ENCODE results near the gene SPAAR. TPM values are rescaled to one million over a fixed set of nuclear protein-coding genes. Genes with fewer than 3 reads are reported as not detected.
"Not testable (repeated sequence)": the region's sequence is repeated elsewhere in the genome, so short reads cannot be mapped to it uniquely, and the experiment has no call there.

Gene SPAAR
- total RNA-seq, 6 experiments from 2014 or later = 0.19 to 0.34 (median 0.23) TPM; not detected in 1

DNA sequence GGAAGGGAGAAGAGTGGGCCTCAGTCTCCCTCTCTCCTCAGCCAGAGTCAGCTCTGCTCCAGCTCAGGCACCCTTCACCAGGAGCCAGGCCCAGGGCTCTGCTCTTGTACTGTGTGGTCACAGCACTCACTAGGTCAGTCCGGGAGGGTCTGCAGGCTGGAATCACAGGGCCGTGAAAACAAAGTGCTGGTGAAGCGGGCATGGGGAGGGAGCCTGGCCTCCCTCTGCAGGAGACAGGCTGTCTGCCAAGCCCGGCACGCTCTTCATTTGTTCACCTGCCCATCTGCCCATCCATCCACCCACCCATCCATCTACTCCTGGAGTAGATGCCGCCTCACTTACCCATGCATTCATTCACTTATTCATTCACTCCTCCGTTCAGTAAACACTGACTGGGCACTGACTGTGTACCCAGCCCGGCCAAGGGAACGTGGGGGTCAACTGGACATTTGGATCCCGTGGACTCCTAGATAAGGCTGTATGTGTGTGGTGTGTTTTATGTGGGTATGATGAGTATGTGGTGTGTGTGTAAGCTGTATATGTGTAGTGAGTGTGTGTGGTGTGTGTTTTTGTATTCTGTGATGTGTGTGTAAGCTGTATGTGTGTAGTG lies 3.6 kb downstream of the SPAAR start:
- peaks cover 2% of the 10 kb centered on the region for H3K27me3 Mint-ChIP-seq (ENCODE audit: insufficient read depth)
- H3K4me3 Mint-ChIP-seq = no peak overlapping the region
- peaks cover 31% of the 10 kb centered on the region for H3K4me1 Mint-ChIP-seq (ENCODE audit: low read depth)
- DNase-seq = no peak
- no peak overlapping the region for H3K27ac Mint-ChIP-seq
- H3K9me3 Mint-ChIP-seq = no peaks in the 10 kb centered on the region
- no peaks in the 10 kb centered on the region for H3K36me3 Mint-ChIP-seq (ENCODE audit: low read depth)
- TF ChIP-seq, protein P1, sequence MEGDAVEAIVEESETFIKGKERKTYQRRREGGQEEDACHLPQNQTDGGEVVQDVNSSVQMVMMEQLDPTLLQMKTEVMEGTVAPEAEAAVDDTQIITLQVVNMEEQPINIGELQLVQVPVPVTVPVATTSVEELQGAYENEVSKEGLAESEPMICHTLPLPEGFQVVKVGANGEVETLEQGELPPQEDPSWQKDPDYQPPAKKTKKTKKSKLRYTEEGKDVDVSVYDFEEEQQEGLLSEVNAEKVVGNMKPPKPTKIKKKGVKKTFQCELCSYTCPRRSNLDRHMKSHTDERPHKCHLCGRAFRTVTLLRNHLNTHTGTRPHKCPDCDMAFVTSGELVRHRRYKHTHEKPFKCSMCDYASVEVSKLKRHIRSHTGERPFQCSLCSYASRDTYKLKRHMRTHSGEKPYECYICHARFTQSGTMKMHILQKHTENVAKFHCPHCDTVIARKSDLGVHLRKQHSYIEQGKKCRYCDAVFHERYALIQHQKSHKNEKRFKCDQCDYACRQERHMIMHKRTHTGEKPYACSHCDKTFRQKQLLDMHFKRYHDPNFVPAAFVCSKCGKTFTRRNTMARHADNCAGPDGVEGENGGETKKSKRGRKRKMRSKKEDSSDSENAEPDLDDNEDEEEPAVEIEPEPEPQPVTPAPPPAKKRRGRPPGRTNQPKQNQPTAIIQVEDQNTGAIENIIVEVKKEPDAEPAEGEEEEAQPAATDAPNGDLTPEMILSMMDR (IDR thresholded peaks at IDR 0.05) = no peak

DNA sequence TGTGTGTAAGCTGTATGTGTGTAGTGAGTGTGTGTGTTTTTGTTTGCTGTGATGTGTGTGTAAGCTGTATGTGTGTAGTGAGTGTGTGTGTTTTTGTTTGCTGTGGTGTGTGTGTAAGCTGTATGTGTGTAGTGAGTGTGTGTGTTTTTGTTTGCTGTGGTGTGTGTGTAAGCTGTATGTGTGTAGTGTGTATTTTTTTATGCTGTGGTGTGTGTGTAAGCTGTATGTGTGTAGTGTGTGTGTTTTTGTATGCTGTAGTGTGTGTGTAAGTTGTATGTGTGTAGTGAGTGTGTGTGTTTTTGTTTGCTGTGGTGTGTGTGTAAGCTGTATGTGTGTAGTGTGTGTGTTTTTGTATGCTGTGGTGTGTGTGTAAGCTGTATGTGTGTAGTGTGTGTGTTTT lies 4.1 kb downstream of the SPAAR start:
- H3K4me1 Mint-ChIP-seq (ENCODE audit: low read depth) = peaks cover 26% of the 10 kb centered on the region
- H3K36me3 Mint-ChIP-seq (ENCODE audit: low read depth); H3K27ac Mint-ChIP-seq; DNase-seq; H3K27me3 Mint-ChIP-seq (ENCODE audit: insufficient read depth); H3K9me3 Mint-ChIP-seq; H3K4me3 Mint-ChIP-seq: not testable (repeated sequence)

DNA sequence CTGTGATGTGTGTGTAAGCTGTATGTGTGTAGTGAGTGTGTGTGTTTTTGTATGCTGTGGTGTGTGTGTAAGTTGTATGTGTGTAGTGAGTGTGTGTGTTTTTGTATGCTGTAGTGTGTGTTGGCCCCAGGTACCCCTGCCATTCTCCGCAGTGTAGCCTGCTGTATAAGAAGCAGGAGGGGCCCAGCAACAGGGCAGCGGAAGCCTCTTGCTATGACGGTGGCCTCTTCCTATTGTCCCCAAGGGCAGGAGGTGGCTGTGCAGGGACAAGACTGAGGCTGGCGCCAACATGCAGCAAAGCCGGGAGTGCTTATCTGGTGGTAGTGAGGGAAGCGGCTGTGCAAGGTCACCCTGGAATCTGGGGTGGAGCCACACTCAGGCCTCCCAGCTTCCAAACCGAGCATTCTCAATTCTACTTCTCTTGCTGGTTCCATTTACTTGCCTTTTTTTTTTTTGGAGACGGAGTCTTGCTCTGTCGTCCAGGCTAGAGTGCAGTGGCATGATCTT lies 5.1 kb downstream of the SPAAR start:
- peaks cover 27% of the 10 kb centered on the region for H3K4me1 Mint-ChIP-seq (ENCODE audit: low read depth)
- H3K36me3 Mint-ChIP-seq (ENCODE audit: low read depth) = no peaks in the 10 kb centered on the region
- H3K27ac Mint-ChIP-seq = no peak overlapping the region
- H3K4me3 Mint-ChIP-seq = no peak overlapping the region
- H3K9me3 Mint-ChIP-seq = no peaks in the 10 kb centered on the region
- peaks cover 2% of the 10 kb centered on the region for H3K27me3 Mint-ChIP-seq (ENCODE audit: insufficient read depth)
- TF ChIP-seq, protein P1 (IDR thresholded peaks at IDR 0.05) = no peak
- DNase-seq = no peak

- DNase-seq = no peak
- Mint-ChIP-seq H3K9me3 (no peaks in the 10 kb centered on the region), H3K27me3 (ENCODE audit: insufficient read depth) (no peaks in the 10 kb centered on the region; the same call in 1 of the 2 replicates), H3K36me3 (ENCODE audit: low read depth) (no peaks in the 10 kb centered on the region), H3K27ac (no peak overlapping the region), H3K4me1 (ENCODE audit: low read depth) (peaks cover 26% of the 10 kb centered on the region), H3K4me3 (no peak overlapping the region)
- TF ChIP-seq, protein P1 (IDR thresholded peaks at IDR 0.05) = no peak
Observed at GRCh38 chr9:35915681-35916294, 6.5 kb downstream of the SPAAR start.

GRCh38 chr9:35917261-35917660 lies 8.0 kb downstream of the SPAAR start:
- Mint-ChIP-seq H3K9me3 (no peaks in the 10 kb centered on the region), H3K4me3 (no peak overlapping the region), H3K36me3 (ENCODE audit: low read depth) (no peaks in the 10 kb centered on the region), H3K27ac (peak overlapping the region; percentile 4; the same call in 1 of the 2 replicates), H3K4me1 (ENCODE audit: low read depth) (peaks cover 26% of the 10 kb centered on the region), H3K27me3 (ENCODE audit: insufficient read depth) (no peaks in the 10 kb centered on the region; the same call in 1 of the 2 replicates)
- TF ChIP-seq, protein P1 (IDR thresholded peaks at IDR 0.05) = no peak
- no peak for DNase-seq

DNA sequence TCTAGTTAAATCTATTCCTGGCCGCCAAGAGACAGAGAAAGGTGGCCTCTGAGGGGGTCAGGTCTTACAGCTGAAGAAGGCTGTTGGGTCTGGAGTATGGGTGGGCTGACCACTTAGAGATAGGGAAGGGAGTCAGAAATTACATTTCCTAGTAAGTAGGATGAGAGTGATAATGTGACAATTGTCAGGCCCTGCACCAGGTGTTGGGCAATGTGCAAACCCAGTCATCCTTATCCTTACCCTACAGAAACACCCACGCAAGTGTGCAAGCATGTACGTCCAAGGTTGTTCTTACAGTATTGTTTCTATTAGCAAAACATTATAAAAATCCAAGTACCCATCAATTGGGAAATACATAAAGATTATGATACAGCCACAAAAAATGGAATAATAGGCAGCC lies 9.5 kb downstream of the SPAAR start:
- peak overlapping the region; percentile 55; the same call in 1 of the 2 replicates for H3K27ac Mint-ChIP-seq
- H3K4me1 Mint-ChIP-seq (ENCODE audit: low read depth) = peaks cover 41% of the 10 kb centered on the region
- no peaks in the 10 kb centered on the region; the same call in 1 of the 2 replicates for H3K36me3 Mint-ChIP-seq (ENCODE audit: low read depth)
- no peaks in the 10 kb centered on the region for H3K9me3 Mint-ChIP-seq
- no peaks in the 10 kb centered on the region; the same call in 1 of the 2 replicates for H3K27me3 Mint-ChIP-seq (ENCODE audit: insufficient read depth)
- DNase-seq = no peak
- H3K4me3 Mint-ChIP-seq = no peak overlapping the region
- TF ChIP-seq, protein P1 (IDR thresholded peaks at IDR 0.05) = no peak
